Heart right ventricle (tissue), 16 donors: ENCODE results near the gene TRIM54. TPM values are rescaled to one million over a fixed set of nuclear protein-coding genes. Genes with fewer than 3 reads are reported as not detected.

Experiments used
- ATAC-seq, 8 donors: fragments of 200-7000 bp; cut with Tn5 transposase; one replicate each; pipeline ENCODE4 v1.9.1; 2020; ENCODE audit warnings: mild to moderate bottlenecking in 8 of 8, moderate library complexity in 8 of 8, moderate number of reproducible peaks in 1 of 8
- DNase-seq, 2 donors: peaks; one replicate each; pipeline ENCODE4 v3.0.0-alpha.2; 2020
- H3K27ac ChIP-seq, 10 donors: fragments of 200-600 bp; sonication (generic) in 2 of 10; one replicate each; pipeline versions ENCODE4 v1.5.0 to v1.8.0; 2020 to 2022; ENCODE audit warnings: mild to moderate bottlenecking in 3 of 10
- H3K27me3 ChIP-seq, 7 donors: fragments of 200-600 bp; one replicate each; pipeline ENCODE4 v1.8.0; 2021 to 2022; ENCODE audit warnings: mild to moderate bottlenecking in 2 of 7
- H3K36me3 ChIP-seq, 9 donors: fragments of 200-600 bp; sonication (generic) in 1 of 9; one replicate each; pipeline versions ENCODE4 v1.5.0 to v1.8.0; 2020 to 2022; ENCODE audit warnings: mild to moderate bottlenecking in 2 of 9
- H3K4me1 ChIP-seq, 9 donors: fragments of 200-600 bp; sonication (generic) in 1 of 9; one replicate each; pipeline versions ENCODE4 v1.5.0 to v1.8.0; 2020 to 2022; ENCODE audit warnings: mild to moderate bottlenecking in 4 of 9
- H3K4me3 ChIP-seq, 10 donors: fragments of 200-600 bp; sonication (generic) in 2 of 10; one replicate each; pipeline versions ENCODE4 v1.5.0 to v1.8.0; 2020 to 2022; ENCODE audit warnings: mild to moderate bottlenecking in 7 of 10, moderate library complexity in 2 of 10
- H3K9me3 ChIP-seq, 11 donors: fragments of 200-600 bp in 10 of 11; sonication (generic) in 2 of 11; one replicate each; pipeline versions ENCODE4 v1.5.0 to v1.8.0; 2013 to 2022; ENCODE audit warnings: mild to moderate bottlenecking in 2 of 11, control low read depth in 1 of 11, moderate library complexity in 1 of 11
- CTCF ChIP-seq, 9 donors: fragments of 200-600 bp; sonication (generic) in 2 of 9; IDR thresholded peaks; one replicate each; pipeline versions ENCODE4 v1.5.0 to v1.8.0; 2021 to 2022; ENCODE audit warnings: antibody characterized with exemption in 9 of 9, mild to moderate bottlenecking in 5 of 9, moderate library complexity in 1 of 9
- WGBS, 2 donors: extraction: QIAGEN DNeasy Blood & Tissue Kit; methylation state at CpG; one replicate each; pipeline ENCODE4 v1.1.7; 2013; ENCODE audit warnings: inconsistent platforms in 1 of 2; 5-methylcytosine and 5-hydroxymethylcytosine counted together
- intact Hi-C, 10 donors: fragments of 100-400 bp; cut with DNase I; formaldehyde crosslinking; loops; one replicate each; pipeline versions ENCODE4 v1.11.1 to v1.14.2; 2022
- long read RNA-seq, 3 donors: library from polyadenylated mRNA; unstranded; transcript quantifications; one replicate each; pipeline ENCODE4 v2.0.0, GENCODE V29; 2020 to 2021
- polyA plus RNA-seq, 2 donors: library from polyadenylated mRNA; stranded (reverse); fragments of 200-250 nt; gene quantifications; one replicate each; pipeline ENCODE4 v1.2.3, GENCODE V29; 2013
- total RNA-seq, 10 donors: library from RNA; stranded (reverse); fragmentation: NEBNext Ultra II Directional in 3 of 10; extraction: Animal tissue kit (Norgen Biotek cat#: 25700) in 3 of 10; gene quantifications; one replicate each; pipeline versions ENCODE4 v1.2.1 to v1.2.4, GENCODE V29; 2021 to 2023
- donor health status: Arrhythmogenic right ventricular cardiomyopathy.
- donor health status: ischemic (EF 13 %, LVEDD 7.1; RV severe dilation, severe dysfunction).
- donor health status: healthy with polysubstance abuse.
- donor health status: DM: no; HTN: yes; CAD: no.
- donor health status: DM: no; HTN: no; CAD: no.
- donor health status: ischemic (EF 25% LVEDD 6.9; RV normal size, moderate dysfunction).
- donor health status: ischemic (EF 25% LVEDD 5.7; RV mildly dilated, moderate dysfunction).
- donor health status: healthy.
- donor health status: DM: yes; HTN: yes; CAD: no.
- donor health status: Ischemic cardiomyopathy.
- donor health status: ischemic (EF 35%, LVEDD 5.7; RV mildly dilated, moderate dysfunction).
- donor health status: nonischemic (EF 11% LVEDD 7.7; RV severe dilation, severe dysfunction).
- donor health status: DM: yes; HTN: yes; CAD: no.
- donor health status: PGD.
- donor health status: ischemic (EF 29% LVEDD 5.4; RV normal size, mild dysfunction).
- donor health status: nonischemic (EF 23%, LVEDD 6.1; RV moderate dilation, normal function).

TRIM54 gene
- total RNA-seq (100 to 1,000 TPM; 204 to 303 (median 249) TPM), polyA plus RNA-seq (100 to 1,000 TPM; 131 to 568 TPM)
- long read RNA-seq, donor 1, transcript TRIM54-202 (9 exons, 1,967 nt), result major isoform, 81 of 173 reads
- long read RNA-seq, donor 1, partial matches to known transcripts, result 69 of 173 reads
- long read RNA-seq, donor 1, other reads (novel, unspliced or antisense), result 20 of 173 reads
- long read RNA-seq, donor 2, transcript TRIM54-201 (10 exons, 2,027 nt), result minor isoform, 10 of 186 reads
- long read RNA-seq, donor 2, transcript TRIM54-202 (9 exons, 1,967 nt), result major isoform, 97 of 186 reads
- long read RNA-seq, donor 2, partial matches to known transcripts, result 62 of 186 reads
- long read RNA-seq, donor 2, other reads (novel, unspliced or antisense), result 17 of 186 reads
- long read RNA-seq, donor 3, transcript TRIM54-202 (9 exons, 1,967 nt), result major isoform, 146 of 207 reads
- long read RNA-seq, donor 3, transcript TRIM54-201 (10 exons, 2,027 nt), result minor isoform, 5 of 207 reads
- long read RNA-seq, donor 3, partial matches to known transcripts, result 21 of 207 reads
- long read RNA-seq, donor 3, other reads (novel, unspliced or antisense), result 35 of 207 reads

GRCh38 chr2:27281855-27282559, at the start of gene TRIM54:
Gene TRIM54, plus strand, starts transcription at chr2:27282429. Its CDS starts 303 bp downstream, at chr2:27282732.
- Histone ChIP-seq H3K4me1 (peaks cover 0 to 32% (median 18%) of the 10 kb centered on the region in 9 donors), H3K27me3 (peaks cover 0 to 15% (median 4%) of the 10 kb centered on the region in 7 donors), H3K36me3 (no peaks in the 10 kb centered on the region), H3K9me3 (no peaks in the 10 kb centered on the region), H3K27ac (peak within 1 kb of the TSS; percentile 85 to 97 (median 92)), H3K4me3 (peak within 1 kb of the TSS; percentile 30 to 69 (median 56))
- no peak for TF ChIP-seq CTCF (IDR thresholded peaks at IDR 0.05)
- DNase-seq, result peak in 1 of 2 donors; percentile 63
- WGBS, 2 donors, result 27 to 36% methylated on average over 5 of the region's 5 CpGs
- intact Hi-C loops, result loop anchor here in 8 of 10 donors (1.0 to 10.0 kb wide), 9 partner anchors 21 to 320 kb away; no protein-coding TSS in a partner anchor
- ATAC-seq, result peak; percentile 75 to 91 (median 88)

- Histone ChIP-seq H3K4me1 (no peaks in the 10 kb centered on the region), H3K27ac (no peak overlapping the region), H3K4me3 (no peak overlapping the region), H3K36me3 (peaks cover 4 to 100% (median 77%) of the 10 kb centered on the region in 9 donors), H3K9me3 (no peaks in the 10 kb centered on the region), H3K27me3 (no peaks in the 10 kb centered on the region)
- ATAC-seq (no peak), DNase-seq (no peak)
- intact Hi-C loops, result no loop called here
- no peak for TF ChIP-seq CTCF (IDR thresholded peaks at IDR 0.05)
- 90 to 93% methylated on average over 14 of the region's 14 CpGs for WGBS, 2 donors
Measured at GRCh38 chr2:27233341-27233740, 48.9 kb upstream of the TRIM54 start.

GRCh38 chr2:27236136-27236535, 46.1 kb upstream of the TRIM54 start:
- Histone ChIP-seq H3K4me1 (no peaks in the 10 kb centered on the region), H3K36me3 (peaks cover 7 to 100% (median 86%) of the 10 kb centered on the region in 9 donors), H3K4me3 (no peak overlapping the region), H3K9me3 (no peaks in the 10 kb centered on the region), H3K27ac (no peak overlapping the region), H3K27me3 (no peaks in the 10 kb centered on the region)
- DNase-seq (no peak), ATAC-seq (no peak)
- WGBS, 2 donors, result 95 to 96% methylated on average over 12 of the region's 12 CpGs
- intact Hi-C loops, result no loop called here
- no peak for TF ChIP-seq CTCF (IDR thresholded peaks at IDR 0.05)

- H3K27ac ChIP-seq, result no peak overlapping the region
- 89 to 93% methylated on average over 3 of the region's 3 CpGs for WGBS, 2 donors
- intact Hi-C loops, result no loop called here
- no peaks in the 10 kb centered on the region for H3K9me3 ChIP-seq
- no peaks in the 10 kb centered on the region for H3K27me3 ChIP-seq
- no peak overlapping the region for H3K4me3 ChIP-seq
- DNase-seq, result no peak
- peaks cover 8 to 100% (median 86%) of the 10 kb centered on the region in 9 donors for H3K36me3 ChIP-seq
- no peaks in the 10 kb centered on the region for H3K4me1 ChIP-seq
- TF ChIP-seq CTCF (IDR thresholded peaks at IDR 0.05), result no peak
- ATAC-seq, result no peak
Measured at GRCh38 chr2:27236626-27237025, 45.6 kb upstream of the TRIM54 start.
